NCI-H82 treated with DMSO at 0.1 percent for 48 hours (cell line): Measurements from ENCODE around the gene LONRF2.

Experiments used
- DNase-seq: peaks from one replicate; lab custom pipeline; 2025; ENCODE audit not compliant: unreplicated experiment; lab: John Stamatoyannopoulos, UW

The LONRF2 gene

DNA sequence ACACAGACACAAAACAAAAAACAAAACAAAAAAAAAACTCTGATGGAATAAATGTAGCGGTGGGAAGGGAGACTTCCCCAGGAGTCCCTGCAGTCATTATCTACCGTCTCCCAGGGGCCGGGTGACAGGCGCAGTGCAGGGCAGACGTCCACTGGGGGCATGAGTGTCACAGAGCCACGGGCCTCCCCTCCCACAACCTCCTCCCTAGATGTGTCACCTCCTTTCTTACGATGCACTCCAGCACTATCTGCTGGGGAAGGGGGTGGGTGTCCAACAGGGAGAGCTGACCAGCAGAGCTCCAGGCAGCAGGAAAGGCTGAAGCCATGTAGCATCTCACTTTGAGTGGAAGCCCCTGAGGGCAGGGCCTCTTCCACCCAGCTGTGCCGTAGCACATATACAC, 84.5 kb downstream of the LONRF2 start:
- no peak for DNase-seq

DNA sequence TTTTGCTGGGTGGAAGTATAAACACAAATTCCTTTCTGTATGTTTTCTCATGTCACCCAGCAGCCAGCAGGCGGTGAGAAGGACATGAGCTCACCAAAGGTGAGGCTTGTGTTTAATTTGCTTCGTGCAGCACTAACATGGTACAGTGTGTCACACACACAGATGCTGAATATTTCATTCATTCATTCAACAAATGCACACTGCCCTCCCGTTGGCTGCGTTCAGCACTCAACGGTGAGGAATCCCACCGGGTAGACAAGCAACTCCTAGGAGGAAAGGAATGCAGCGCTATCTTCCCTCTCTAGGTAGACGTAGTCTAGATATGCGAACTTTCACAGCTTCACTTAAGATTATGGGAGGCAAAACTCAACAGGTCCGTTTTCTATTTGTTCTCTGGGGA, 85.1 kb downstream of the LONRF2 start:
- no peak for DNase-seq

DNA sequence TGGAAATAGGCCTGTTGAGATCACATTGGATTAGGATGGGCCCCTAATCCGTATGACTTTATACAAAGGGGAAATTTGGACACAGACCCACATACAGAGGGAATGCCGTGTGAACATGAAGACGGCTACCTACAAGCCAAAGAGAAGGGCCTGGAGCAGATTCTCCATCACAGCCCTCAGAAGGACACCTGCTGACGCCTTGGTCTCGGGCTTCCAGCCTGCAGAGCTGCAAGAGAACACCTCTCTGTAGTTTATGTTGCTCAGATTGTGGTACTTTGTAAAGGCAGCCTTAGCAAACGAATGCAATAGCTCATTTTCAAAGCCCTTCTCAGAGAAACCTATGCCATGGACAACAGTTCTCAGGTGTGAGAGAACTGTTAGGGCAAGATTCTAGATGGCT, 86.1 kb downstream of the LONRF2 start:
- DNase-seq, result no peak

DNA sequence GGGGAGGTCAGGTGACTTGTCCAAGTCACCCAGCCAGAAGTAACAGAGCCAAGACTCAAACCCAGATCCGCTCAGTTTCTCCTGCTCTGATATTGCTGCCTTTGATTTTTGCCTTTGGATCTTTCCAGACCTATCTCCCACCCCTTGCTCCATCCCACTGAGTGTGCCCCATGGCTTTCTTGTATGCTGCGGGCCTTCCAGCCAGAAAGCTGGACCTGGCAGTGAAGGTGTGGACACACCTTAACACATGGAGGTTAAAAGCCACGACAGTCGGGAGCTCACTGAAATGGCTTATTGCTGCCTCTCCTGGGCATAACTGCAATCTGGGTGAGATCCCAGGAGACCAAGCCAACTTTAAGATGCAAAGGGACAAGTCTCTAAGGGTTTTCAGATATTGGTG, 86.7 kb downstream of the LONRF2 start:
- no peak for DNase-seq

DNA sequence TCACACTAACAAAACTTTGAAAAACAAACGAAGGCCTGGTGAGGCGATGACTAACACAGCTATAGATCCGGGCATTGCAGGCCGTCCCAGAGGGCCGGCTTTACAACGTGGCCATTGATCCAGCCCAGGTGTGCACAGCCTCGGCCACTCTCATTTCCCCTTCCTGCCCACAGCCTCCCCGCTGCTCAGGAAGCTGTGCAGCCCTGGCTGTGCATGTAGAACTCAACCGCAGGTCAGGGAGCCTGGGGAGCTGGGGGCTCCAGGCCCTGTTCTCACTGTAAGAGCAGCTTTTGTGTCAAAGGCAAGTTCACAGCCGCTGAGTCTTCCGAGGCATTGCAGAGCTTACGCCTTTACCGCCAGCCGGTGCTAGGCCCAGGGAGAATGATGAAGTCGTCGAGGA, 87.2 kb downstream of the LONRF2 start:
- DNase-seq, result no peak

DNA sequence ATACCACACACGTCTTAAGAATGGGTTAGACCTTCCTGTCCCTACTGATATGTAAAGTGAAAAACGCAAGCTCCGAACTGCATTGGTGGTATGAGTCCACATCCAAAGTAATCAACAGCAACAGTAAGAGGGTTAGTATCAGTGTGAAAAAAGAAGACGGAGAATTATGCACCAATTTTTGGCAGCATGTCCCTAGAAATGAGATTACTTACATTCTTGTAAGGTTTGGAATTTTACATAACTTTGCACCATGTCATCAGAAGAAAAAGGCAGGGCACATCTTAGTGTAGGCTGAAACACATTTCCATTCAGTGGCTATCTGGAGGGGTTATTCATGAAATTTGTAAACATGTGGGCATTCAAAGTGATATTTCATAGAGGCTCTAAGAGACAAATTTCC, 88.2 kb downstream of the LONRF2 start:
- DNase-seq, result no peak

DNA sequence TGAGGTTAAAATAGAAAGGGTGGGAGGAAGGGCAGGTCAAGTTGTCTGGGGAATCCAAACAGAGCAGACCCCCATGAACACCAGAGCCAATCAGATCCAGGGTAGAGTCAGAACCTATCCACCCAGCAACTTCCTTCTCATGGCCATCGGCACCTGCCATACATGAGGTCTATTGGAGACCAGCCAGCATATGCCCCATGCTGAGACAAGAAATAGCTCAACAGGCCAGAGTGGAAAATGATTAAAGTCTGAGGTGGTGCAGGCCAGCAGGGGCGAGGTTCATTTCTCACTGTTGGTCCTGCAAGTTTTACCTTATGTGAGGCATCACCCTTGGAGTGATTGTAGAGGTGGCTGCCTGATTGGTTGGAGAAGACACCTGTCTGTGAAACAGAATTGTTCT, 89.2 kb downstream of the LONRF2 start:
- no peak for DNase-seq

DNA sequence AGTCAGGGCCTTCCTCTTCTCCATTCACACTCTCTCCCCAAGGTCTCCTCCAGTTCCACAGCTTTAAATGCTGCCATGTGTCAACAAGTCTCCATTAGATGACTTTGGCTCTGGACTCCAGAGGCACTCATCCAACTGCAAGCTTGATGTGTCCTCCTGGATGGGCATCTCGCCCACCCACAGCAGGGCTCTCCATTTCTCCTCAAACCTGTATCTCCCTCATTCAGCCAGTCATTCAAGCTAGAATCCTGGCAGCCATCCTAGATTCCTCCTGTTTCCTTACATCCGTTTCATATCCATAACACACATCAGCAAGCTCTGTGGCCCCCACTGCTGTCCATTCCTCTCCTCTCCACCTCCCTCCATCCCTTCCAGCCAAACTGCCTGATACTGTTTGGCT, 91.5 kb downstream of the LONRF2 start:
- no peak for DNase-seq

DNA sequence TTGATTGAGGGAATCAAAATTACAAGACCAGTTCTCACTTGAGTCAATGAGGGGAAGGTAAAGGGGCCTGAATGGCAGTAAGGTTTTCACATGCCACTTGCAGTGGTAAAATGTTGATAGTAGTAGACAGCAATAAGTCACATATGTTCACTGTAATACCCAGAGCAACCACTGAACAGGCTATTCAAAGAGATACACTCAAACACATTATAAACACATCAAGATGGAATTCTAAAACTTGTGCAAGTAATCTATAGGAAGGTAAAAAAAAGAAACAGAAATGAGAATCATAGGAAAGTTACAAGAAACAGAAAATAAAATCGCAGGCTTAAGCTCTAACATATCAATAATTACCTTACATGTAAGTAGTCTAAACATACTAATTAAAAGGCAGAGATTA, 93.3 kb downstream of the LONRF2 start:
- DNase-seq, result no peak

DNA sequence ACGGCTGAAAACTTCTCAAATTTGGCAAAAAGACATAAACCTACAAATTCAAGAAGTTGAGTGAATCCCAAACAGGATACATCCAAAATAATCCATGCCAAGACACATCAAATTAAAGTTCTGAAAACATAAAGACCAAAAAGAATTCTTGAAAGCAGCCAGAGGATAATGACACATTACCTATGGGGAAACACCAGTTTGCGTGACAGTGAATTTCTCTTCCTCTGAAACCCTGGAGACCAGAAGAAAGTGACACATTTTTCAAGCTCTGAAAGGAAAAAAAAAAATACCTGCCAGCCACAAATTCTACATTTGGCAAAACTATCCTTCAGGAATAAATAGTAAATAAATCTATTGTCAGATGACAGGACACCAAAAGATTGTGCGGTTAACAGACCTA, 93.9 kb downstream of the LONRF2 start:
- no peak for DNase-seq

DNA sequence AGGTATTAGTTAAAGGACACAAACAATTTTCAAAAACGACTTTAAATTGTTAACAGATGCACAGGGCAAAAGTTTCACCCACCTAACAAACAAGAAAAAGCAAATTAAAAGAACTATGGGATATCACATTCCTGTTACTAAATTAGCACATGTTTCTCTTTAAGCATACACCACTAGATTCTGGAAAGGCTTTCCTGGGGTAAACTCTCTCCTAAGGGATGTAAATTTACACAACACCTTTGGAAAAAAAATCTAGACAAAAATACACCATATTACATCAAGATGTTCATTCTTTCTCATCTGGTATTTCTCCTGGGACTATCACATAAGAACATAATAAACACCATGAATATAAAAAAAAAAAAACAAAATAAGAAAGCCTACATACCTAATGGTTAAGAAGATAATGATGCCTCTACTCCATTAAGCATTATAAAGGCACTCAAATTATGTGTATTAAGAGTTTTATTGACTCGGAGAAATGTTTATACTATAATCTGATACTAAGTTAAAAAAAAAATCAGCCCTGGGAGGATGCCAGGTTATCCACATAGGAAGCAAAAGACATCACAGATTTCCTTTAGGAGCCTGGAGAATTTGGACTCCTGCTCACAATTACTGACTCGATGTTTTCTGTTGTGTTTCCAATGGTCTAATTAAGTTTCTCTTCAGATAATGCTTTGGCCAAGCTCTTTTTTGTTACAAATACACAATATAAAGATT, 97.2 kb downstream of the LONRF2 start:
- DNase-seq, result no peak

DNA sequence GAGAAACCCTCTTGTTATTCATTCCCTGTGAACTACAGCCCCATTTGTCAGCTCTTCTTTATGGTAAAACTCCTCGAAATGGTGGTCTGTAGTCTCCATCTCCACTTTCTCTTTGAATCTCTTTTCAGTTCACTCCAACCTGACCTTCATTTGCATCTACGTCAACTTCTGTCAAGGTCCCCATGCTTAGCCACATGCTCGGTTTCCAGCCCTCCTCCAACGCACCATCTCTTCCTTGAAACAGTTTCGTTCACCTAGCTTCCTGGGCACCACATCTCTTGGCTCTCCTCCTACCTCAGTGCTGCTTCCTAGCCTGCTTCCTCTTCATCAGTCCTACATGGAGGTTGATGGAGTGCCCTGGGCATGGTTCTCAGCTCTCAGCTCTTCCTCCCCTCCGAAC, 98.8 kb downstream of the LONRF2 start:
- no peak for DNase-seq
